HCT116 (cell line): ENCODE results near the gene TOP1.

ENCODE experiments used
- EZH2 ChIP-seq: fragments of 200-600 bp; sonication (generic); IDR thresholded peaks from 2 replicates; pipeline ENCODE4 v1.6.1; 2017; ENCODE audit warnings: antibody characterized with exemption, mixed run types
- RAD21 ChIP-seq: IDR thresholded peaks from 2 replicates; pipeline ENCODE4 v1.6.1; 2012; ENCODE audit warnings: low read depth, mild to moderate bottlenecking
- SIN3A ChIP-seq: IDR thresholded peaks from 2 replicates; pipeline ENCODE4 v1.6.1; 2012; ENCODE audit warnings: low read depth
- SRF ChIP-seq: IDR thresholded peaks from 2 replicates; pipeline ENCODE4 v1.6.1; 2012; ENCODE audit warnings: low read depth
- TCF7L2 ChIP-seq: IDR thresholded peaks from 2 replicates; pipeline ENCODE4 v1.7.0; 2011; ENCODE audit warnings: borderline replicate concordance, inconsistent platforms; ENCODE audit not compliant: insufficient read depth, insufficient read length; ENCODE audit errors: extremely low read depth
- ZFX ChIP-seq: fragments of 450-650 bp; IDR thresholded peaks from 2 replicates; pipeline ENCODE4 v1.6.1; 2017
- TF ChIP-seq, protein P1 (sequence below), 3 experiments: fragments of 200-600 bp in 1 of 3; sonication (generic) in 1 of 3; IDR thresholded peaks in 2 of 3; conservative IDR thresholded peaks in 1 of 3; 2 replicates each; pipeline ENCODE4 v1.5.1; 2012 to 2017; ENCODE audit warnings: low read depth in 2 of 3, low read length in 2 of 3, antibody characterized with exemption in 1 of 3, borderline replicate concordance in 1 of 3, control low read depth in 1 of 3, mild to moderate bottlenecking in 1 of 3, mixed read lengths in 1 of 3, mixed run types in 1 of 3, moderate library complexity in 1 of 3; ENCODE audit not compliant: insufficient read depth in 1 of 3
- TF ChIP-seq, protein P2 (sequence below): IDR thresholded peaks from 2 replicates; pipeline ENCODE4 v1.6.1; 2012
- TF ChIP-seq, protein P3 (sequence below): IDR thresholded peaks from 2 replicates; pipeline ENCODE4 v1.6.1; 2011; ENCODE audit warnings: mild to moderate bottlenecking, low read length, moderate library complexity; ENCODE audit not compliant: insufficient replicate concordance; ENCODE audit errors: extremely low read depth
- TF ChIP-seq, protein P4 (sequence below): IDR thresholded peaks from 2 replicates; pipeline ENCODE4 v1.6.1; 2012; ENCODE audit warnings: low read depth

DNA sequence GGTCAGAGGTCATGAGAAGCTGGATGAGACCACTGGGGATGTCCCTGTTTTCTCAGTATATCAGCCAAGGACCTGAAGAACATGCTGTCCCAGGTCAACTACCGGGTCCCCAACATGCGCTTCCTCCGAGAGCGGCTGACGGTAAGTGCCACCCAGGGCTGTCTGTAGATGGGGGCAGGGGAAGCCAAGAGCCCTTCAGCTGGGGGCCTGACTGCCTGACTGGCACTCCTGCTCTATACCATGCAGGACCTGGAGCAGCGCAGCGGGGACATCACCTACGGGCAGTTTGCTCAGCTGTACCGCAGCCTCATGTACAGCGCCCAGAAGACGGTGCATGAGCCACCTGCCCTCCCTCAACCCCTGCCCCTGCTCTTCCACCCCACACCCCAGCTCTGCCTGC lies 133.8 kb downstream of the TOP1 start:
- no peak for TF ChIP-seq RAD21
- TF ChIP-seq, protein P1, sequence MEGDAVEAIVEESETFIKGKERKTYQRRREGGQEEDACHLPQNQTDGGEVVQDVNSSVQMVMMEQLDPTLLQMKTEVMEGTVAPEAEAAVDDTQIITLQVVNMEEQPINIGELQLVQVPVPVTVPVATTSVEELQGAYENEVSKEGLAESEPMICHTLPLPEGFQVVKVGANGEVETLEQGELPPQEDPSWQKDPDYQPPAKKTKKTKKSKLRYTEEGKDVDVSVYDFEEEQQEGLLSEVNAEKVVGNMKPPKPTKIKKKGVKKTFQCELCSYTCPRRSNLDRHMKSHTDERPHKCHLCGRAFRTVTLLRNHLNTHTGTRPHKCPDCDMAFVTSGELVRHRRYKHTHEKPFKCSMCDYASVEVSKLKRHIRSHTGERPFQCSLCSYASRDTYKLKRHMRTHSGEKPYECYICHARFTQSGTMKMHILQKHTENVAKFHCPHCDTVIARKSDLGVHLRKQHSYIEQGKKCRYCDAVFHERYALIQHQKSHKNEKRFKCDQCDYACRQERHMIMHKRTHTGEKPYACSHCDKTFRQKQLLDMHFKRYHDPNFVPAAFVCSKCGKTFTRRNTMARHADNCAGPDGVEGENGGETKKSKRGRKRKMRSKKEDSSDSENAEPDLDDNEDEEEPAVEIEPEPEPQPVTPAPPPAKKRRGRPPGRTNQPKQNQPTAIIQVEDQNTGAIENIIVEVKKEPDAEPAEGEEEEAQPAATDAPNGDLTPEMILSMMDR (IDR thresholded peaks at IDR 0.05 in 2 of 3, conservative IDR thresholded peaks at IDR 0.05 in 1 of 3; ENCODE audit: borderline replicate concordance in 1 of 3, insufficient read depth in 1 of 3, low read depth in 2 of 3, low read length in 2 of 3) = no peak
- no peak for TF ChIP-seq SRF
- no peak for TF ChIP-seq ZFX
- TF ChIP-seq, protein P2, sequence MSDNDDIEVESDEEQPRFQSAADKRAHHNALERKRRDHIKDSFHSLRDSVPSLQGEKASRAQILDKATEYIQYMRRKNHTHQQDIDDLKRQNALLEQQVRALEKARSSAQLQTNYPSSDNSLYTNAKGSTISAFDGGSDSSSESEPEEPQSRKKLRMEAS = no peak
- TF ChIP-seq, protein P3, sequence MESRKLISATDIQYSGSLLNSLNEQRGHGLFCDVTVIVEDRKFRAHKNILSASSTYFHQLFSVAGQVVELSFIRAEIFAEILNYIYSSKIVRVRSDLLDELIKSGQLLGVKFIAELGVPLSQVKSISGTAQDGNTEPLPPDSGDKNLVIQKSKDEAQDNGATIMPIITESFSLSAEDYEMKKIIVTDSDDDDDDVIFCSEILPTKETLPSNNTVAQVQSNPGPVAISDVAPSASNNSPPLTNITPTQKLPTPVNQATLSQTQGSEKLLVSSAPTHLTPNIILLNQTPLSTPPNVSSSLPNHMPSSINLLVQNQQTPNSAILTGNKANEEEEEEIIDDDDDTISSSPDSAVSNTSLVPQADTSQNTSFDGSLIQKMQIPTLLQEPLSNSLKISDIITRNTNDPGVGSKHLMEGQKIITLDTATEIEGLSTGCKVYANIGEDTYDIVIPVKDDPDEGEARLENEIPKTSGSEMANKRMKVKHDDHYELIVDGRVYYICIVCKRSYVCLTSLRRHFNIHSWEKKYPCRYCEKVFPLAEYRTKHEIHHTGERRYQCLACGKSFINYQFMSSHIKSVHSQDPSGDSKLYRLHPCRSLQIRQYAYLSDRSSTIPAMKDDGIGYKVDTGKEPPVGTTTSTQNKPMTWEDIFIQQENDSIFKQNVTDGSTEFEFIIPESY = no peak
- no peak for TF ChIP-seq SIN3A
- no peak for TF ChIP-seq EZH2
- TF ChIP-seq TCF7L2 = no peak
- TF ChIP-seq, protein P4, sequence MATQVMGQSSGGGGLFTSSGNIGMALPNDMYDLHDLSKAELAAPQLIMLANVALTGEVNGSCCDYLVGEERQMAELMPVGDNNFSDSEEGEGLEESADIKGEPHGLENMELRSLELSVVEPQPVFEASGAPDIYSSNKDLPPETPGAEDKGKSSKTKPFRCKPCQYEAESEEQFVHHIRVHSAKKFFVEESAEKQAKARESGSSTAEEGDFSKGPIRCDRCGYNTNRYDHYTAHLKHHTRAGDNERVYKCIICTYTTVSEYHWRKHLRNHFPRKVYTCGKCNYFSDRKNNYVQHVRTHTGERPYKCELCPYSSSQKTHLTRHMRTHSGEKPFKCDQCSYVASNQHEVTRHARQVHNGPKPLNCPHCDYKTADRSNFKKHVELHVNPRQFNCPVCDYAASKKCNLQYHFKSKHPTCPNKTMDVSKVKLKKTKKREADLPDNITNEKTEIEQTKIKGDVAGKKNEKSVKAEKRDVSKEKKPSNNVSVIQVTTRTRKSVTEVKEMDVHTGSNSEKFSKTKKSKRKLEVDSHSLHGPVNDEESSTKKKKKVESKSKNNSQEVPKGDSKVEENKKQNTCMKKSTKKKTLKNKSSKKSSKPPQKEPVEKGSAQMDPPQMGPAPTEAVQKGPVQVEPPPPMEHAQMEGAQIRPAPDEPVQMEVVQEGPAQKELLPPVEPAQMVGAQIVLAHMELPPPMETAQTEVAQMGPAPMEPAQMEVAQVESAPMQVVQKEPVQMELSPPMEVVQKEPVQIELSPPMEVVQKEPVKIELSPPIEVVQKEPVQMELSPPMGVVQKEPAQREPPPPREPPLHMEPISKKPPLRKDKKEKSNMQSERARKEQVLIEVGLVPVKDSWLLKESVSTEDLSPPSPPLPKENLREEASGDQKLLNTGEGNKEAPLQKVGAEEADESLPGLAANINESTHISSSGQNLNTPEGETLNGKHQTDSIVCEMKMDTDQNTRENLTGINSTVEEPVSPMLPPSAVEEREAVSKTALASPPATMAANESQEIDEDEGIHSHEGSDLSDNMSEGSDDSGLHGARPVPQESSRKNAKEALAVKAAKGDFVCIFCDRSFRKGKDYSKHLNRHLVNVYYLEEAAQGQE = no peak
